HG03342 (cell line): ENCODE results near the gene KAZN.

Source experiments
- ATAC-seq: cut with Tn5 transposase; IDR thresholded peaks from one replicate; pipeline ENCODE4 v1.9.1; 2021; ENCODE audit warnings: mild to moderate bottlenecking, moderate library complexity; ENCODE audit not compliant: unreplicated experiment

The KAZN gene

GRCh38 chr1:14784790-14785773 lies 186.6 kb downstream of the KAZN start:
- no peak for ATAC-seq

GRCh38 chr1:14786109-14786675 lies 187.7 kb downstream of the KAZN start:
- ATAC-seq = no peak

- no peak for ATAC-seq
Measured at GRCh38 chr1:14786681-14787080, 188.2 kb downstream of the KAZN start.

- ATAC-seq = no peak
Measured at GRCh38 chr1:14787604-14788003, 189.1 kb downstream of the KAZN start.

- no peak for ATAC-seq
Measured at GRCh38 chr1:14788080-14788479, 189.6 kb downstream of the KAZN start.

- no peak for ATAC-seq
Measured at GRCh38 chr1:14790982-14791381, 192.5 kb downstream of the KAZN start.

- ATAC-seq = no peak
Measured at GRCh38 chr1:14791654-14792053, 193.2 kb downstream of the KAZN start.

GRCh38 chr1:14794136-14794768 lies 195.8 kb downstream of the KAZN start:
- ATAC-seq = no peak

GRCh38 chr1:14794906-14795305 lies 196.4 kb downstream of the KAZN start:
- no peak for ATAC-seq

- no peak for ATAC-seq
Measured at GRCh38 chr1:14795589-14795988, 197.1 kb downstream of the KAZN start.

- ATAC-seq = no peak
Measured at GRCh38 chr1:14800014-14800413, 201.5 kb downstream of the KAZN start.

- no peak for ATAC-seq
Measured at GRCh38 chr1:14800500-14801076, 202.1 kb downstream of the KAZN start.

GRCh38 chr1:14803002-14803789 lies 204.7 kb downstream of the KAZN start:
- no peak for ATAC-seq

- ATAC-seq = no peak
Measured at GRCh38 chr1:14804626-14805025, 206.1 kb downstream of the KAZN start.

GRCh38 chr1:14806772-14807171 lies 208.3 kb downstream of the KAZN start:
- no peak for ATAC-seq

GRCh38 chr1:14808768-14809167 lies 210.3 kb downstream of the KAZN start:
- no peak for ATAC-seq

- ATAC-seq = no peak
Measured at GRCh38 chr1:14809191-14809981, 210.9 kb downstream of the KAZN start.

- no peak for ATAC-seq
Measured at GRCh38 chr1:14810595-14811361, 212.3 kb downstream of the KAZN start.

- no peak for ATAC-seq
Measured at GRCh38 chr1:14811573-14811972, 213.1 kb downstream of the KAZN start.
